CD14-positive monocyte (primary cell): ENCODE data around the gene CFAP47. TPM values are rescaled to one million over a fixed set of nuclear protein-coding genes. Genes with fewer than 3 reads are reported as not detected.

Source experiments
- DNase-seq, 3 donors: peaks; one replicate each; pipeline ENCODE4 v3.0.0-alpha.2; 2011 to 2022
- H2AFZ ChIP-seq: 2 replicates; pipeline ENCODE4 v1.6.0; 2012; ENCODE audit warnings: mild to moderate bottlenecking, low read depth, low read length, inconsistent platforms; ENCODE audit not compliant: insufficient read depth, poor library complexity, severe bottlenecking
- H3K27ac ChIP-seq, 2 donors: 1 replicate in 1 of 2; 2 replicates in 1 of 2; pipeline ENCODE4 v1.5.1; 2012 to 2013; ENCODE audit warnings: low read length in 2 of 2, control low read depth in 1 of 2, inconsistent platforms in 1 of 2, low read depth in 1 of 2, mild to moderate bottlenecking in 1 of 2
- H3K27me3 ChIP-seq, 2 donors: one replicate each; pipeline versions ENCODE4 v1.6.0 to v1.6.1; 2011 to 2013; ENCODE audit warnings: low read length in 2 of 2; ENCODE audit not compliant: control insufficient read depth in 2 of 2, insufficient read depth in 2 of 2
- H3K36me3 ChIP-seq, 2 donors: replicated peaks in 1 of 2; 1 replicate in 1 of 2; 2 replicates in 1 of 2; pipeline versions ENCODE4 v1.5.1 to v1.6.1; 2012 to 2013; ENCODE audit warnings: low read length in 2 of 2, control low read depth in 1 of 2, inconsistent platforms in 1 of 2, mild to moderate bottlenecking in 1 of 2; ENCODE audit not compliant: insufficient read depth in 2 of 2, control insufficient read depth in 1 of 2
- H3K4me1 ChIP-seq, 2 donors: 1 replicate in 1 of 2; 2 replicates in 1 of 2; pipeline versions ENCODE4 v1.5.1 to v1.6.1; 2012 to 2013; ENCODE audit warnings: low read length in 2 of 2, control low read depth in 1 of 2, inconsistent platforms in 1 of 2, mild to moderate bottlenecking in 1 of 2, moderate library complexity in 1 of 2; ENCODE audit not compliant: insufficient read depth in 2 of 2, control insufficient read depth in 1 of 2
- H3K4me2 ChIP-seq: replicated peaks from 2 replicates; pipeline ENCODE3; 2012; ENCODE audit warnings: low read length, moderate library complexity, mild to moderate bottlenecking; ENCODE audit not compliant: poor library complexity, severe bottlenecking; ENCODE audit errors: extremely low read depth
- H3K4me3 ChIP-seq, 3 experiments: fragments of 200-600 bp in 1 of 3; sonication (generic) in 1 of 3; replicated peaks in 1 of 3; 1 replicate in 2 of 3; 2 replicates in 1 of 3; pipeline ENCODE4 v1.5.1; 2011 to 2013; ENCODE audit warnings: low read length in 3 of 3, mild to moderate bottlenecking in 3 of 3, control low read depth in 2 of 3, low read depth in 2 of 3, inconsistent platforms in 1 of 3, moderate library complexity in 1 of 3
- H3K79me2 ChIP-seq: 2 replicates; pipeline ENCODE4 v1.6.0; 2012; ENCODE audit warnings: mild to moderate bottlenecking, control low read depth, inconsistent platforms, low read length, moderate library complexity; ENCODE audit not compliant: insufficient read depth
- H3K9ac ChIP-seq: 2 replicates; pipeline ENCODE4 v1.6.0; 2017; ENCODE audit warnings: low read length, mild to moderate bottlenecking; ENCODE audit not compliant: insufficient read depth, poor library complexity, severe bottlenecking
- H3K9me3 ChIP-seq, 2 donors: replicated peaks in 1 of 2; 1 replicate in 1 of 2; 2 replicates in 1 of 2; pipeline versions ENCODE4 v1.5.1 to v1.6.1; 2012 to 2013; ENCODE audit warnings: low read length in 2 of 2, control low read depth in 1 of 2; ENCODE audit not compliant: control insufficient read depth in 1 of 2, insufficient read depth in 1 of 2
- H4K20me1 ChIP-seq: 2 replicates; pipeline ENCODE4 v1.6.0; 2012; ENCODE audit warnings: mild to moderate bottlenecking, low read length, control low read depth, moderate library complexity; ENCODE audit not compliant: insufficient read depth
- H3K27ac Mint-ChIP-seq, 7 donors: one replicate each; pipeline ENCODE4 v1.8.0; 2020; ENCODE audit warnings: mild to moderate bottlenecking in 7 of 7, mixed read lengths in 7 of 7, moderate library complexity in 6 of 7, inconsistent platforms in 2 of 7
- H3K27me3 Mint-ChIP-seq, 3 donors: one replicate each; pipeline ENCODE4 v1.8.0; 2021 to 2022; ENCODE audit warnings: low read depth in 3 of 3, mild to moderate bottlenecking in 3 of 3, mixed read lengths in 3 of 3, moderate library complexity in 3 of 3, inconsistent platforms in 1 of 3
- H3K36me3 Mint-ChIP-seq, 2 donors: one replicate each; pipeline ENCODE4 v1.8.0; 2020; ENCODE audit warnings: mixed read lengths in 2 of 2, inconsistent platforms in 1 of 2, mild to moderate bottlenecking in 1 of 2
- H3K4me1 Mint-ChIP-seq: one replicate; pipeline ENCODE4 v1.8.0; 2020; ENCODE audit warnings: mild to moderate bottlenecking, mixed read lengths
- H3K4me3 Mint-ChIP-seq, 2 donors: one replicate each; pipeline ENCODE4 v1.8.0; 2020; ENCODE audit warnings: mild to moderate bottlenecking in 2 of 2, mixed read lengths in 2 of 2, moderate library complexity in 1 of 2
- H3K9me3 Mint-ChIP-seq, 7 donors: one replicate each; pipeline ENCODE4 v1.8.0; 2020 to 2022; ENCODE audit warnings: mixed read lengths in 7 of 7, mild to moderate bottlenecking in 6 of 7, moderate library complexity in 6 of 7, inconsistent platforms in 2 of 7
- intact Hi-C, 2 donors: fragments of 100-400 bp; cut with micrococcal nuclease; formaldehyde crosslinking; loops; one replicate each; pipeline versions ENCODE4 v1.15.0 to v1.15.1; 2023
- polyA plus RNA-seq, 3 donors: library from polyadenylated mRNA; depleted of rRNA in 1 of 3; unstranded in 2 of 3; stranded (reverse) in 1 of 3; fragments of 300-500 nt in 2 of 3; fragments of >200 nt in 1 of 3; fragmentation: Illumina TruSeq in 2 of 3; gene quantifications; 1 replicate in 2 of 3; 2 replicates in 1 of 3; pipeline ENCODE4 v1.2.3, GENCODE V29; 2012 to 2021
- TF ChIP-seq, protein P1 (sequence below): fragments of 200-600 bp; IDR thresholded peaks from one replicate; pipeline ENCODE4 v1.8.0; 2022; ENCODE audit warnings: antibody characterized with exemption, mild to moderate bottlenecking

The CFAP47 gene
- polyA plus RNA-seq, 3 donors: not detected

GRCh38 chrX:36198575-36198974, 279.0 kb downstream of the CFAP47 start:
- H3K4me2 ChIP-seq: no peak overlapping the region

DNA sequence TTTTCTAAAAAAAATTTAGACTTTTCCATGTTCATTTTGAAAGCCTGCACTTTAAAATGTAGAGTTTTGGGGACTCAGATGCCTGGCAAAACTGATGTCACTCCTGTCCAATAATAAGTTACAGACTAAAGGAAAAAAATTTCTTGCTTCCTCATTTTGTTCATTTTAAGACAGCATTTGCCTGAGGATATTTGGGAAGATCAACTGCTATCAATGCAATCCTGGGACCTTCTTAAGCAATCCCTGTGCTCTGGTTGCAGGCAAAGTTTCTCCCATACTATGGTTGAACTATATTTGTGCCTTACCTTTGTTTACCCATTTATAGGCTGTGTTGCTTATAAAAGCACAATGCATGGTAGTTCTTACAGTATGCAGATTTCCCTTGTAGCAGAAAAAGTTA, 280.4 kb downstream of the CFAP47 start:
- no peak for DNase-seq
- H3K4me2 ChIP-seq: no peak overlapping the region
- Mint-ChIP-seq H3K4me3 (no peak overlapping the region), H3K36me3 (no peaks in the 10 kb centered on the region), H3K4me1 (no peaks in the 10 kb centered on the region), H3K27ac (no peak overlapping the region), H3K27me3 (peaks cover 0 to 2% (median 0%) of the 10 kb centered on the region in 3 donors), H3K9me3 (peaks cover 0 to 7% (median 0%) of the 10 kb centered on the region in 7 donors)
- H2AFZ ChIP-seq: no peak overlapping the region
- H3K27ac ChIP-seq: no peak overlapping the region
- no peaks in the 10 kb centered on the region for H3K4me1 ChIP-seq
- H3K27me3 ChIP-seq: no peaks in the 10 kb centered on the region
- H3K9ac ChIP-seq: no peak overlapping the region
- no peaks in the 10 kb centered on the region for H3K79me2 ChIP-seq
- H4K20me1 ChIP-seq: no peaks in the 10 kb centered on the region
- no peaks in the 10 kb centered on the region for H3K9me3 ChIP-seq
- H3K36me3 ChIP-seq: no peaks in the 10 kb centered on the region
- TF ChIP-seq, protein P1, sequence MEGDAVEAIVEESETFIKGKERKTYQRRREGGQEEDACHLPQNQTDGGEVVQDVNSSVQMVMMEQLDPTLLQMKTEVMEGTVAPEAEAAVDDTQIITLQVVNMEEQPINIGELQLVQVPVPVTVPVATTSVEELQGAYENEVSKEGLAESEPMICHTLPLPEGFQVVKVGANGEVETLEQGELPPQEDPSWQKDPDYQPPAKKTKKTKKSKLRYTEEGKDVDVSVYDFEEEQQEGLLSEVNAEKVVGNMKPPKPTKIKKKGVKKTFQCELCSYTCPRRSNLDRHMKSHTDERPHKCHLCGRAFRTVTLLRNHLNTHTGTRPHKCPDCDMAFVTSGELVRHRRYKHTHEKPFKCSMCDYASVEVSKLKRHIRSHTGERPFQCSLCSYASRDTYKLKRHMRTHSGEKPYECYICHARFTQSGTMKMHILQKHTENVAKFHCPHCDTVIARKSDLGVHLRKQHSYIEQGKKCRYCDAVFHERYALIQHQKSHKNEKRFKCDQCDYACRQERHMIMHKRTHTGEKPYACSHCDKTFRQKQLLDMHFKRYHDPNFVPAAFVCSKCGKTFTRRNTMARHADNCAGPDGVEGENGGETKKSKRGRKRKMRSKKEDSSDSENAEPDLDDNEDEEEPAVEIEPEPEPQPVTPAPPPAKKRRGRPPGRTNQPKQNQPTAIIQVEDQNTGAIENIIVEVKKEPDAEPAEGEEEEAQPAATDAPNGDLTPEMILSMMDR: no peak
- intact Hi-C loops: no loop called here
- no peak overlapping the region for H3K4me3 ChIP-seq

More at GRCh38 chrX:36198575-36198974, 279.0 kb downstream of the CFAP47 start:
- no peak overlapping the region for H3K4me3 Mint-ChIP-seq
- Histone ChIP-seq H3K4me3 (no peak overlapping the region), H3K27me3 (no peaks in the 10 kb centered on the region), H3K79me2 (no peaks in the 10 kb centered on the region), H3K9me3 (no peaks in the 10 kb centered on the region), H3K27ac (no peak overlapping the region), H3K9ac (no peak overlapping the region), H2AFZ (no peak overlapping the region), H3K4me1 (no peaks in the 10 kb centered on the region), H4K20me1 (no peaks in the 10 kb centered on the region), H3K36me3 (no peaks in the 10 kb centered on the region)
- peaks cover 0 to 2% (median 0%) of the 10 kb centered on the region in 3 donors for H3K27me3 Mint-ChIP-seq
- no peak for DNase-seq
- no peaks in the 10 kb centered on the region for H3K36me3 Mint-ChIP-seq
- intact Hi-C loops: no loop called here
- peaks cover 0 to 7% (median 0%) of the 10 kb centered on the region in 7 donors for H3K9me3 Mint-ChIP-seq
- no peak overlapping the region for H3K27ac Mint-ChIP-seq
- no peaks in the 10 kb centered on the region for H3K4me1 Mint-ChIP-seq
- TF ChIP-seq, protein P1: no peak
